OCI-LY7 (cell line): Measurements from ENCODE around the gene ACIN1. TPM values are rescaled to one million over a fixed set of nuclear protein-coding genes. Genes with fewer than 3 reads are reported as not detected.

Source experiments
- BruUV-seq: library from RNA; stranded (reverse); fragments of 400-500 nt; replicated peaks from 2 replicates; lab custom pipeline; 2021; lab: Mats Ljungman, UMichigan
- CTCF ChIA-PET: fragments of 300-600 bp; sonication (Branson Sonifier 250); formaldehyde crosslinking; loops from one replicate; lab custom pipeline; 2022; ENCODE audit warnings: antibody characterized with exemption; ENCODE audit not compliant: unreplicated experiment; lab: Charles Lee
- POLR2A ChIA-PET: fragments of 300-600 bp; sonication (Branson Sonifier 250); formaldehyde crosslinking; loops from one replicate; lab custom pipeline; 2022; ENCODE audit warnings: antibody characterized with exemption; lab: Charles Lee
- DNase-seq: peaks from one replicate; pipeline ENCODE4 v3.0.0-alpha.2; 2015; ENCODE audit warnings: low spot score
- H2AFZ ChIP-seq: fragments of 200-600 bp; sonication (generic), shearing (Covaris generic); 2 replicates; pipeline ENCODE4 v1.6.1; 2014; ENCODE audit warnings: mild to moderate bottlenecking, antibody characterized with exemption, low read length, moderate library complexity
- H3K27ac ChIP-seq: fragments of 200-600 bp; sonication (generic); 2 replicates; pipeline ENCODE4 v1.5.1; 2014; ENCODE audit warnings: mixed run types, low read depth, mild to moderate bottlenecking, moderate library complexity, low read length, inconsistent platforms; ENCODE audit not compliant: poor library complexity, severe bottlenecking
- H3K36me3 ChIP-seq: fragments of 200-600 bp; sonication (generic); 2 replicates; pipeline ENCODE4 v1.6.1; 2014; ENCODE audit warnings: mild to moderate bottlenecking, antibody characterized with exemption, low read length, moderate library complexity, mixed read lengths; ENCODE audit not compliant: insufficient read depth
- H3K4me1 ChIP-seq: fragments of 200-600 bp; sonication (generic); 2 replicates; pipeline ENCODE4 v1.5.1; 2014; ENCODE audit warnings: mild to moderate bottlenecking, low read length; ENCODE audit not compliant: insufficient read depth, poor library complexity, severe bottlenecking
- H3K4me2 ChIP-seq: fragments of 200-600 bp; sonication (generic); 2 replicates; pipeline ENCODE4 v1.6.1; 2014; ENCODE audit warnings: mild to moderate bottlenecking, low read length
- H3K4me3 ChIP-seq: fragments of 200-600 bp; sonication (generic); 2 replicates; pipeline ENCODE4 v1.5.1; 2014; ENCODE audit warnings: mild to moderate bottlenecking, low read depth, low read length; ENCODE audit not compliant: poor library complexity, severe bottlenecking
- H3K79me2 ChIP-seq: fragments of 200-600 bp; sonication (generic); 2 replicates; pipeline ENCODE4 v1.6.1; 2016; ENCODE audit warnings: low read depth, mild to moderate bottlenecking, low read length, moderate library complexity, mixed read lengths; ENCODE audit not compliant: insufficient read depth
- H3K9me2 ChIP-seq: fragments of 200-600 bp; sonication (generic); 2 replicates; pipeline ENCODE4 v1.6.1; 2016; ENCODE audit warnings: mild to moderate bottlenecking, low read length, mixed read lengths; ENCODE audit not compliant: insufficient read depth
- H3K9me3 ChIP-seq: fragments of 200-600 bp; sonication (generic); 2 replicates; pipeline ENCODE4 v1.6.1; 2014; ENCODE audit warnings: mild to moderate bottlenecking, mixed run types, low read length, mixed read lengths
- H4K20me1 ChIP-seq: fragments of 200-600 bp; sonication (generic); 2 replicates; pipeline ENCODE4 v1.6.1; 2014; ENCODE audit warnings: mild to moderate bottlenecking, antibody characterized with exemption, low read length, moderate library complexity, mixed read lengths; ENCODE audit not compliant: insufficient read depth
- CTCF ChIP-seq: fragments of 200-600 bp; sonication (generic); conservative IDR thresholded peaks from 2 replicates; pipeline ENCODE4 v1.5.1; 2014; ENCODE audit warnings: mild to moderate bottlenecking, antibody characterized with exemption, low read length, moderate library complexity, mixed read lengths
- EZH2phosphoT487 ChIP-seq: fragments of 200-600 bp; sonication (generic); IDR thresholded peaks from 2 replicates; pipeline ENCODE4 v1.6.1; 2018; ENCODE audit warnings: low read depth, borderline replicate concordance, mild to moderate bottlenecking, mixed run types, antibody characterized with exemption, low read length, moderate library complexity, mixed read lengths
- intact Hi-C: fragments of 100-400 bp; cut with micrococcal nuclease; formaldehyde crosslinking; loops from one replicate; pipeline ENCODE4 v1.10.0; 2022; ENCODE audit not compliant: unreplicated experiment
- total RNA-seq, 2 experiments: library from RNA; depleted of rRNA in 1 of 2; stranded (reverse); fragments of >200 nt in 1 of 2; shearing (Covaris generic) in 1 of 2; gene quantifications; 2 replicates each; pipeline ENCODE4 v1.2.3, GENCODE V29; 2014 to 2022

ACIN1 gene
- total RNA-seq, 2 experiments from 2014 or later: 107 to 206 TPM

GRCh38 chr14:23058654-23059504 lies 36.1 kb downstream of the ACIN1 start:
- H3K9me3 ChIP-seq: no peaks in the 10 kb centered on the region
- ChIA-PET POLR2A (interaction anchor here (0.6 to 1.4 kb wide), 6 partner anchors 13 to 487 kb away, joined by 3 to 6 read pairs (median 3); no protein-coding TSS in a partner anchor), CTCF (interaction anchor here (0.7 to 2.3 kb wide), 12 partner anchors 10 to 1964 kb away, joined by 3 to 18 read pairs (median 4); no protein-coding TSS in a partner anchor)
- H3K4me1 ChIP-seq: peaks cover 27% of the 10 kb centered on the region
- no peak overlapping the region for H3K4me3 ChIP-seq
- BruUV-seq: TSS peak; percentile 98
- H4K20me1 ChIP-seq: no peaks in the 10 kb centered on the region
- peaks cover 53% of the 10 kb centered on the region for H3K36me3 ChIP-seq
- H3K79me2 ChIP-seq: no peaks in the 10 kb centered on the region
- peak overlapping the region; percentile 26 for H3K27ac ChIP-seq
- no peak for DNase-seq
- H3K9me2 ChIP-seq: no peaks in the 10 kb centered on the region
- no peak for TF ChIP-seq CTCF
- no peak for TF ChIP-seq EZH2phosphoT487
- no peak overlapping the region for H2AFZ ChIP-seq
- intact Hi-C loops: loop anchor here (1.0 to 10.0 kb wide), 3 partner anchors 73 to 484 kb away; no protein-coding TSS in a partner anchor
- H3K4me2 ChIP-seq: no peak overlapping the region

- H3K27ac ChIP-seq: no peak overlapping the region
- ChIA-PET POLR2A (interaction anchor here (0.6 to 1.0 kb wide), 5 partner anchors 13 to 487 kb away, joined by 3 to 4 read pairs (median 3); no protein-coding TSS in a partner anchor), CTCF (interaction anchor here (0.6 to 2.3 kb wide), 10 partner anchors 11 to 462 kb away, joined by 3 to 18 read pairs (median 4); no protein-coding TSS in a partner anchor)
- DNase-seq: peak; percentile 86
- intact Hi-C loops: loop anchor here (1.0 to 10.0 kb wide), 3 partner anchors 72 to 483 kb away; no protein-coding TSS in a partner anchor
- peak; percentile 95 for TF ChIP-seq CTCF
- no peak for TF ChIP-seq EZH2phosphoT487
- H3K4me1 ChIP-seq: peaks cover 27% of the 10 kb centered on the region
- no peaks in the 10 kb centered on the region for H4K20me1 ChIP-seq
- H3K4me3 ChIP-seq: peak overlapping the region; percentile 62
- H2AFZ ChIP-seq: no peak overlapping the region
- H3K9me3 ChIP-seq: no peaks in the 10 kb centered on the region
- H3K9me2 ChIP-seq: no peaks in the 10 kb centered on the region
- peaks cover 44% of the 10 kb centered on the region for H3K36me3 ChIP-seq
- H3K4me2 ChIP-seq: peak overlapping the region; percentile 85
- no peaks in the 10 kb centered on the region for H3K79me2 ChIP-seq
- no TSS peak for BruUV-seq
Observed at GRCh38 chr14:23057757-23058653, 36.9 kb downstream of the ACIN1 start.
